ENCODE results near the gene SYTL3.

DNA sequence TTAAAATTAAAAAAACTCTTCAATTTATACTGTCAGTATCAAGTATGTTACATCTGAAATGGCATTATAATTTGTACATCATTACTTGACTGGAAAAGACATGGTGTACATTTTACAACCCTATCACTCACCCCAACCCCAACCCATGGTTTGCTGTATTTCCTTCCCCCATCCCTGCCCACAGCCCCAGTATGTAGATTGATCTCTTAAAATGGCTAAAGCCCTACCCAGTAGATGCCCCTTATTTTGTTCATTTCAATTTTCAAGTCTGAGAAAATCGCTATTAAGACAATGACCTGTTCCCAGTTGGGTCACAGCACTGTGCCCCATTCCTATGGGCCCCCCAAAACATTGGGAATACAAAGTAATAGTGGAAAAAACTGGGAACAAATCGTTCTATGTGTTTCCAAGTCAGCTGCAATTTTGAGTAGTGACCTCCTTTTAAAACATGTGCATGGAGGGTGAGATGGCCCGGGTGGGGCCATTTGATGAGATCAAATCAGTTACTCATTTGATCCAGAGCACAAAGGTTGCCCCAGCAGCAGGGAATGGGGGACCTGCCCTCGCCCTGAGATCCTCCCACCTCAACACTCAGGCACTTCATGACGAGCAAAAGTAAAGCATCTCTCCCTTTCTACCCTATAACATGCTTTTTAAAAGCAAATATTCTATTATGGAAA, 156.0 kb downstream of the SYTL3 start:
- TF ChIP-seq, protein P1, sequence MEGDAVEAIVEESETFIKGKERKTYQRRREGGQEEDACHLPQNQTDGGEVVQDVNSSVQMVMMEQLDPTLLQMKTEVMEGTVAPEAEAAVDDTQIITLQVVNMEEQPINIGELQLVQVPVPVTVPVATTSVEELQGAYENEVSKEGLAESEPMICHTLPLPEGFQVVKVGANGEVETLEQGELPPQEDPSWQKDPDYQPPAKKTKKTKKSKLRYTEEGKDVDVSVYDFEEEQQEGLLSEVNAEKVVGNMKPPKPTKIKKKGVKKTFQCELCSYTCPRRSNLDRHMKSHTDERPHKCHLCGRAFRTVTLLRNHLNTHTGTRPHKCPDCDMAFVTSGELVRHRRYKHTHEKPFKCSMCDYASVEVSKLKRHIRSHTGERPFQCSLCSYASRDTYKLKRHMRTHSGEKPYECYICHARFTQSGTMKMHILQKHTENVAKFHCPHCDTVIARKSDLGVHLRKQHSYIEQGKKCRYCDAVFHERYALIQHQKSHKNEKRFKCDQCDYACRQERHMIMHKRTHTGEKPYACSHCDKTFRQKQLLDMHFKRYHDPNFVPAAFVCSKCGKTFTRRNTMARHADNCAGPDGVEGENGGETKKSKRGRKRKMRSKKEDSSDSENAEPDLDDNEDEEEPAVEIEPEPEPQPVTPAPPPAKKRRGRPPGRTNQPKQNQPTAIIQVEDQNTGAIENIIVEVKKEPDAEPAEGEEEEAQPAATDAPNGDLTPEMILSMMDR (IDR thresholded peaks at IDR 0.05; ENCODE audit: borderline replicate concordance, extremely low read depth, low read length, poor library complexity, severe bottlenecking), result no peak
- TF ChIP-seq EZH2 (IDR thresholded peaks at IDR 0.05; ENCODE audit: borderline replicate concordance, low read depth, low read length, severe bottlenecking), result no peak
